Body of pancreas (tissue), 4 donors: ENCODE results near the gene OR2V2. TPM values are rescaled to one million over a fixed set of nuclear protein-coding genes. Genes with fewer than 3 reads are reported as not detected.

Experiments used
- ATAC-seq: fragments of 150-250 bp; one replicate; pipeline ENCODE4 v1.9.1; 2016
- DNase-seq, 4 donors: peaks; one replicate each; pipeline ENCODE4 v3.0.0-alpha.2; 2019
- H3K27ac ChIP-seq, 4 donors: fragments of 200-600 bp; sonication (generic); 1 replicate in 3 of 4; 2 replicates in 1 of 4; pipeline versions ENCODE4 v1.5.1 to v1.6.1; 2016 to 2019; ENCODE audit warnings: mild to moderate bottlenecking in 1 of 4, mixed read lengths in 1 of 4, moderate library complexity in 1 of 4
- H3K27me3 ChIP-seq, 2 donors: fragments of 200-600 bp; sonication (generic); one replicate each; pipeline ENCODE4 v1.6.0; 2016; ENCODE audit warnings: mild to moderate bottlenecking in 1 of 2
- H3K36me3 ChIP-seq, 2 donors: fragments of 200-600 bp; sonication (generic); replicated peaks in 1 of 2; 2 replicates each; pipeline ENCODE4 v1.5.1; 2016; ENCODE audit warnings: low read depth in 2 of 2; ENCODE audit not compliant: insufficient read depth in 1 of 2
- H3K4me1 ChIP-seq: fragments of 200-600 bp; sonication (generic); one replicate; pipeline ENCODE4 v1.6.0; 2016
- H3K4me3 ChIP-seq, 2 donors: fragments of 200-600 bp; sonication (generic); 1 replicate in 1 of 2; 2 replicates in 1 of 2; pipeline ENCODE4 v1.5.1; 2016 to 2019
- H3K9me3 ChIP-seq, 3 donors: fragments of 200-600 bp; sonication (generic); 1 replicate in 2 of 3; 2 replicates in 1 of 3; pipeline ENCODE4 v1.5.1; 2016
- POLR2A ChIP-seq, 3 donors: fragments of 450-650 bp; IDR thresholded peaks; one replicate each; pipeline ENCODE4 v1.6.1; 2016; ENCODE audit warnings: antibody characterized with exemption in 3 of 3, mild to moderate bottlenecking in 2 of 3
- WGBS, 2 donors: methylation state at CpG; one replicate each; pipeline ENCODE4 v1.1.5; 2017; 5-methylcytosine and 5-hydroxymethylcytosine counted together
- intact Hi-C: fragments of 100-400 bp; cut with DNase I; formaldehyde crosslinking; loops from one replicate; pipeline ENCODE4 v1.15.1; 2023
- total RNA-seq, 2 donors: library from RNA; depleted of rRNA; stranded (reverse); fragments of >200 nt; gene quantifications; one replicate each; pipeline ENCODE4 v1.1.0, GENCODE V29; 2016
- TF ChIP-seq, protein P1 (sequence below), 7 experiments: fragments of 450-650 bp in 4 of 7; fragments of 200-600 bp in 3 of 7; sonication (generic) in 3 of 7; IDR thresholded peaks; one replicate each; pipeline ENCODE4 v1.5.1; 2016 to 2019; ENCODE audit warnings: antibody characterized with exemption in 7 of 7

OR2V2 gene
- total RNA-seq, 2 donors from 2014 or later: not detected

GRCh38 chr5:181138258-181138657 lies 9.1 kb upstream of the OR2V2 start:
- no peaks in the 10 kb centered on the region for H3K4me1 ChIP-seq
- no peak for TF ChIP-seq POLR2A (IDR thresholded peaks at IDR 0.05)
- TF ChIP-seq, protein P1, sequence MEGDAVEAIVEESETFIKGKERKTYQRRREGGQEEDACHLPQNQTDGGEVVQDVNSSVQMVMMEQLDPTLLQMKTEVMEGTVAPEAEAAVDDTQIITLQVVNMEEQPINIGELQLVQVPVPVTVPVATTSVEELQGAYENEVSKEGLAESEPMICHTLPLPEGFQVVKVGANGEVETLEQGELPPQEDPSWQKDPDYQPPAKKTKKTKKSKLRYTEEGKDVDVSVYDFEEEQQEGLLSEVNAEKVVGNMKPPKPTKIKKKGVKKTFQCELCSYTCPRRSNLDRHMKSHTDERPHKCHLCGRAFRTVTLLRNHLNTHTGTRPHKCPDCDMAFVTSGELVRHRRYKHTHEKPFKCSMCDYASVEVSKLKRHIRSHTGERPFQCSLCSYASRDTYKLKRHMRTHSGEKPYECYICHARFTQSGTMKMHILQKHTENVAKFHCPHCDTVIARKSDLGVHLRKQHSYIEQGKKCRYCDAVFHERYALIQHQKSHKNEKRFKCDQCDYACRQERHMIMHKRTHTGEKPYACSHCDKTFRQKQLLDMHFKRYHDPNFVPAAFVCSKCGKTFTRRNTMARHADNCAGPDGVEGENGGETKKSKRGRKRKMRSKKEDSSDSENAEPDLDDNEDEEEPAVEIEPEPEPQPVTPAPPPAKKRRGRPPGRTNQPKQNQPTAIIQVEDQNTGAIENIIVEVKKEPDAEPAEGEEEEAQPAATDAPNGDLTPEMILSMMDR (IDR thresholded peaks at IDR 0.05): no peak
- no peak for ATAC-seq
- no peaks in the 10 kb centered on the region for H3K9me3 ChIP-seq
- no peak overlapping the region for H3K27ac ChIP-seq
- H3K4me3 ChIP-seq: no peak overlapping the region
- no peaks in the 10 kb centered on the region for H3K27me3 ChIP-seq
- DNase-seq: no peak
- 40 to 45% methylated on average over 3 to 4 of the region's 5 CpGs for WGBS, 2 donors
- H3K36me3 ChIP-seq: no peaks in the 10 kb centered on the region
- intact Hi-C loops: no loop called here

DNA sequence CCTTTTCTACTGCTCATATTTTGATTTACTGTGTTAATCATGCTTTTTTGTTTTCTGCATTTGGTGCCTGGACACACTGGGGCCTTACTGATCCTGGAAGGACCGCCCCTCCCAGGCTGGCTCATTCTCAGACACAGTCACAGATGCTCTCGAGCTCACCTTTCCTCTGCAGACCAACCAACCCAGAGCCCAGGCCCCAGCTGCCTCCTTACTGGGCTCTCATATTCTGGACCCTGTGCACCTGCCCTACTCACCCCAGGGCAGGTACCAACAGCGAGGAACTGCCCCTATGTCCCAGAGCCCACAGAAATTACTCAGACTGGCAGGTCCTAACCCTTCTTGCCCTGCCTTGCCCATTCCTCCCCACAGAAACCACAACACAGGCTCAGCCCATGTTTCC lies 6.6 kb upstream of the OR2V2 start:
- intact Hi-C loops: no loop called here
- WGBS, 2 donors: 57 to 71% methylated on average over 3 of the region's 3 CpGs
- no peak for TF ChIP-seq POLR2A (IDR thresholded peaks at IDR 0.05)
- TF ChIP-seq, protein P1 (IDR thresholded peaks at IDR 0.05): no peak
- no peaks in the 10 kb centered on the region for H3K4me1 ChIP-seq
- DNase-seq: no peak
- H3K27me3 ChIP-seq: no peaks in the 10 kb centered on the region
- H3K36me3 ChIP-seq: no peaks in the 10 kb centered on the region
- no peak overlapping the region for H3K4me3 ChIP-seq
- no peak overlapping the region for H3K27ac ChIP-seq
- ATAC-seq: no peak
- no peaks in the 10 kb centered on the region for H3K9me3 ChIP-seq

GRCh38 chr5:181142054-181142453 lies 5.3 kb upstream of the OR2V2 start:
- H3K36me3 ChIP-seq: no peaks in the 10 kb centered on the region
- WGBS, 2 donors: 61 to 75% methylated on average over 6 to 7 of the region's 7 CpGs
- no peaks in the 10 kb centered on the region for H3K4me1 ChIP-seq
- no peak for DNase-seq
- TF ChIP-seq, protein P1 (IDR thresholded peaks at IDR 0.05): no peak
- TF ChIP-seq POLR2A (IDR thresholded peaks at IDR 0.05): no peak
- H3K27ac ChIP-seq: no peak overlapping the region
- H3K4me3 ChIP-seq: no peak overlapping the region
- H3K9me3 ChIP-seq: no peaks in the 10 kb centered on the region
- intact Hi-C loops: no loop called here
- H3K27me3 ChIP-seq: no peaks in the 10 kb centered on the region
- ATAC-seq: no peak

DNA sequence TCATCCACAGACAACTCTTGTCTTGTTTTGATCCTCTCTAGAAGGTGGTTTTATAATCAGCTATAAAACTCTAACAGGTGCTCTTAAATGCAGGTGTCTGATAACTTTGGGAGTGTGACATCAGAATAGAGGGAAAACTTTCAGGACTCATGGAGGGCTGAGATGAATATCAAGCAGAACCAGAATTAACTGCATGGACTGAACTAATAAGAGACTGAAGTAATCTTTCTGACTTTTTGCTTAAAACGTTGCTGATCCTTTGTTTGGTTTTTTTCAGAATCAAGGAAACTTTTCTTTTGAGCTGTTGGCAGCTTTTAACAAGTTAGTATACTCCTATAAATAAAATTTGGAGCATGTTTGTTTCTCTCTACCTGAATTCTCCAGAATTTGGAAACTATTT lies 2.3 kb upstream of the OR2V2 start:
- Histone ChIP-seq H3K9me3 (no peaks in the 10 kb centered on the region), H3K4me1 (no peaks in the 10 kb centered on the region), H3K27me3 (no peaks in the 10 kb centered on the region), H3K27ac (no peak overlapping the region), H3K36me3 (no peaks in the 10 kb centered on the region), H3K4me3 (no peak overlapping the region)
- TF ChIP-seq, protein P1 (IDR thresholded peaks at IDR 0.05): no peak
- no peak for TF ChIP-seq POLR2A (IDR thresholded peaks at IDR 0.05)
- 24 to 25% methylated on average over 1 of the region's 1 CpG for WGBS, 2 donors
- intact Hi-C loops: no loop called here
- ATAC-seq (no peak), DNase-seq (no peak)

DNA sequence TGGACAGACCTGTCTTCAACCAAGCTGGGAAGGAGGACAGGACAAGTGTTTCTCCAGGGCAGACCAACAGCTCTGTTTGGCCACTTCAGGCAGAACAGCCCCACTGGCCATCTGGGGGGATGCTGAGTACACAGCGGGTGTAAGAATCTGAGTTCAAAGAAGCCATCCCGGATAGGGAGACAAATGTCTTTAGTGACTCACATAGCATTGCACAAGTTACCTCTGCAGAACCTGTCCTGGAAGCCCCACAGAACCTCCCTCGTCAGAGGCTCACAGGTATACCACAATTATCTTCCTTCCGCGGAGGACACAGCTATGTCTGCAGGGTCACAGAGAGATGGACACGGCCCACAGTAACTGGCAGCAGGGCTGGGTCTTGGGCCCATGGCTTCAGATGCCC lies 2.0 kb downstream of the OR2V2 start:
- no peak for DNase-seq
- intact Hi-C loops: no loop called here
- no peak for TF ChIP-seq POLR2A (IDR thresholded peaks at IDR 0.05)
- TF ChIP-seq, protein P1 (IDR thresholded peaks at IDR 0.05): no peak
- Histone ChIP-seq H3K27ac (no peak overlapping the region), H3K27me3 (no peaks in the 10 kb centered on the region), H3K4me1 (no peaks in the 10 kb centered on the region), H3K36me3 (no peaks in the 10 kb centered on the region), H3K9me3 (no peaks in the 10 kb centered on the region), H3K4me3 (no peak overlapping the region)
- WGBS, 2 donors: 72 to 78% methylated on average over 4 to 6 of the region's 6 CpGs
- ATAC-seq: no peak
